ENCODE measurements around the gene JADE1. TPM values are rescaled to one million over a fixed set of nuclear protein-coding genes. Genes with fewer than 3 reads are reported as not detected.

JADE1 gene
- total RNA-seq, 2 experiments from 2014 or later: 57.1 to 58.4 TPM

GRCh38 chr4:128877934-128878333 is 68.4 kb downstream of the JADE1 start:
- no peak overlapping the region for H3K27ac Mint-ChIP-seq
- H3K4me1 Mint-ChIP-seq (ENCODE audit: low read depth): no peaks in the 10 kb centered on the region
- TF ChIP-seq CTCF (IDR thresholded peaks at IDR 0.05): no peak
- H3K4me3 Mint-ChIP-seq: no peak overlapping the region
- Histone ChIP-seq H3K4me1 (ENCODE audit: insufficient read depth, low read length) (no peaks in the 10 kb centered on the region), H3K4me3 (ENCODE audit: low read length) (no peak overlapping the region), H3K36me3 (ENCODE audit: insufficient read depth, low read length) (peaks cover 12% of the 10 kb centered on the region), H3K27me3 (ENCODE audit: control insufficient read depth in 1 of 2, insufficient read depth in 2 of 2, low read length in 2 of 2) (no peaks in the 10 kb centered on the region), H3K27ac (ENCODE audit: low read depth in 1 of 2, low read length in 2 of 2) (no peak overlapping the region), H3K9me3 (ENCODE audit: control insufficient read depth in 1 of 2, insufficient read depth in 1 of 2, low read length in 2 of 2) (no peaks in the 10 kb centered on the region)
- peaks cover 27% of the 10 kb centered on the region for H3K36me3 Mint-ChIP-seq (ENCODE audit: low read depth)
- no peaks in the 10 kb centered on the region for H3K9me3 Mint-ChIP-seq
- no peaks in the 10 kb centered on the region for H3K27me3 Mint-ChIP-seq
- ChIA-PET CTCF (no interaction called here), POLR2A (no interaction called here)
- ATAC-seq (ENCODE audit: poor library complexity): no peak
- intact Hi-C loops (cut with DNase I, micrococcal nuclease): no loop called here
- no peak for DNase-seq

GRCh38 chr4:128879283-128879682 is 69.8 kb downstream of the JADE1 start:
- no peak for ATAC-seq (ENCODE audit: poor library complexity)
- H3K27ac Mint-ChIP-seq: no peak overlapping the region
- H3K27ac ChIP-seq (ENCODE audit: low read depth in 1 of 2, low read length in 2 of 2): no peak overlapping the region
- intact Hi-C loops (cut with DNase I, micrococcal nuclease): no loop called here
- H3K27me3 ChIP-seq (ENCODE audit: control insufficient read depth in 1 of 2, insufficient read depth in 2 of 2, low read length in 2 of 2): no peaks in the 10 kb centered on the region
- H3K4me3 ChIP-seq (ENCODE audit: low read length): no peak overlapping the region
- H3K9me3 ChIP-seq (ENCODE audit: control insufficient read depth in 1 of 2, insufficient read depth in 1 of 2, low read length in 2 of 2): no peaks in the 10 kb centered on the region
- no peak for DNase-seq
- no peaks in the 10 kb centered on the region for H3K27me3 Mint-ChIP-seq
- peaks cover 17% of the 10 kb centered on the region for H3K36me3 Mint-ChIP-seq (ENCODE audit: low read depth)
- peaks cover 5% of the 10 kb centered on the region for H3K36me3 ChIP-seq (ENCODE audit: insufficient read depth, low read length)
- no peak for TF ChIP-seq CTCF (IDR thresholded peaks at IDR 0.05)
- no peaks in the 10 kb centered on the region for H3K4me1 ChIP-seq (ENCODE audit: insufficient read depth, low read length)
- no peak overlapping the region for H3K4me3 Mint-ChIP-seq
- ChIA-PET POLR2A (no interaction called here), CTCF (no interaction called here)
- no peaks in the 10 kb centered on the region for H3K4me1 Mint-ChIP-seq (ENCODE audit: low read depth)
- H3K9me3 Mint-ChIP-seq: no peaks in the 10 kb centered on the region

GRCh38 chr4:128879971-128880370 is 70.5 kb downstream of the JADE1 start:
- peaks cover 10% of the 10 kb centered on the region for H3K36me3 Mint-ChIP-seq (ENCODE audit: low read depth)
- Histone ChIP-seq H3K9me3 (ENCODE audit: control insufficient read depth in 1 of 2, insufficient read depth in 1 of 2, low read length in 2 of 2) (no peaks in the 10 kb centered on the region), H3K4me3 (ENCODE audit: low read length) (no peak overlapping the region), H3K36me3 (ENCODE audit: insufficient read depth, low read length) (peaks cover 5% of the 10 kb centered on the region), H3K4me1 (ENCODE audit: insufficient read depth, low read length) (no peaks in the 10 kb centered on the region), H3K27ac (ENCODE audit: low read depth in 1 of 2, low read length in 2 of 2) (no peak overlapping the region), H3K27me3 (ENCODE audit: control insufficient read depth in 1 of 2, insufficient read depth in 2 of 2, low read length in 2 of 2) (no peaks in the 10 kb centered on the region)
- ATAC-seq (ENCODE audit: poor library complexity) (no peak), DNase-seq (no peak)
- H3K4me3 Mint-ChIP-seq: no peak overlapping the region
- H3K4me1 Mint-ChIP-seq (ENCODE audit: low read depth): no peaks in the 10 kb centered on the region
- no peak overlapping the region for H3K27ac Mint-ChIP-seq
- H3K27me3 Mint-ChIP-seq: no peaks in the 10 kb centered on the region
- no peaks in the 10 kb centered on the region for H3K9me3 Mint-ChIP-seq
- TF ChIP-seq CTCF (IDR thresholded peaks at IDR 0.05): no peak
- ChIA-PET CTCF (no interaction called here), POLR2A (no interaction called here)
- intact Hi-C loops (cut with DNase I, micrococcal nuclease): no loop called here
